IMR-90 (cell line): Measurements from ENCODE around the gene CHP1. TPM values are rescaled to one million over a fixed set of nuclear protein-coding genes. Genes with fewer than 3 reads are reported as not detected.

Experiments used
- ATAC-seq: fragments of 200-7000 bp; cut with Tn5 transposase; 2 replicates; pipeline ENCODE4 v1.9.1; 2020; ENCODE audit warnings: low read depth, mild to moderate bottlenecking, moderate library complexity
- BruUV-seq: library from RNA; stranded (reverse); fragments of 400-500 nt; replicated peaks from 2 replicates; lab custom pipeline; 2021; lab: Mats Ljungman, UMichigan
- CTCF ChIA-PET: fragments of 300-600 bp; formaldehyde crosslinking; extraction: SDS; loops from one replicate; lab custom pipeline; 2021; ENCODE audit warnings: antibody characterized with exemption; lab: Yijun Ruan, JAX
- POLR2A ChIA-PET: fragments of 300-600 bp; sonication (Branson Sonifier 250); formaldehyde crosslinking; loops from one replicate; lab custom pipeline; 2022; ENCODE audit warnings: antibody characterized with exemption; ENCODE audit not compliant: unreplicated experiment; lab: Charles Lee
- DNase-seq: peaks from one replicate; pipeline ENCODE4 v3.0.0; 2013
- H2AFZ ChIP-seq: replicated peaks from 2 replicates; pipeline ENCODE3; 2013; ENCODE audit warnings: low read length, mild to moderate bottlenecking; ENCODE audit not compliant: poor library complexity
- H2AK5ac ChIP-seq: 2 replicates; pipeline ENCODE4 v1.6.1; 2013; ENCODE audit warnings: low read depth, low read length, inconsistent platforms
- H2AK9ac ChIP-seq: replicated peaks from 2 replicates; pipeline ENCODE3; 2013; ENCODE audit warnings: mild to moderate bottlenecking, low read depth, low read length, moderate library complexity; ENCODE audit not compliant: poor library complexity
- H2BK120ac ChIP-seq: 2 replicates; pipeline ENCODE4 v1.6.1; 2013; ENCODE audit warnings: low read depth, low read length, inconsistent platforms
- H2BK15ac ChIP-seq: 3 replicates; pipeline ENCODE4 v1.6.1; 2013; ENCODE audit warnings: low read depth, low read length, inconsistent platforms
- H2BK20ac ChIP-seq: 2 replicates; pipeline ENCODE4 v1.6.1; 2013; ENCODE audit warnings: low read depth, mild to moderate bottlenecking, inconsistent platforms, low read length, moderate library complexity
- H2BK5ac ChIP-seq: 2 replicates; pipeline ENCODE4 v1.6.1; 2013; ENCODE audit warnings: mild to moderate bottlenecking, low read depth, low read length, inconsistent platforms; ENCODE audit not compliant: poor library complexity, severe bottlenecking
- H3K14ac ChIP-seq: replicated peaks from 2 replicates; pipeline ENCODE4 v1.6.1; 2013; ENCODE audit warnings: low read depth, low read length, inconsistent platforms
- H3K18ac ChIP-seq: 2 replicates; pipeline ENCODE4 v1.6.1; 2013; ENCODE audit warnings: low read depth, low read length, control low read depth
- H3K23ac ChIP-seq: 2 replicates; pipeline ENCODE4 v1.6.1; 2013; ENCODE audit warnings: low read depth, low read length, inconsistent platforms
- H3K27ac ChIP-seq: 2 replicates; pipeline ENCODE4 v1.5.1; 2013; ENCODE audit warnings: mild to moderate bottlenecking, control low read depth, low read length; ENCODE audit not compliant: insufficient read depth
- H3K27me3 ChIP-seq: 2 replicates; pipeline ENCODE4 v1.6.1; 2013; ENCODE audit warnings: low read length; ENCODE audit not compliant: control insufficient read depth, insufficient read depth
- H3K36me3 ChIP-seq: 2 replicates; pipeline ENCODE4 v1.6.1; 2013; ENCODE audit warnings: low read length, mixed read lengths; ENCODE audit not compliant: control insufficient read depth, insufficient read depth
- H3K4ac ChIP-seq: 2 replicates; pipeline ENCODE4 v1.6.1; 2013; ENCODE audit warnings: low read depth, low read length, inconsistent platforms
- H3K4me1 ChIP-seq: 2 replicates; pipeline ENCODE4 v1.6.1; 2013; ENCODE audit warnings: low read length, mixed read lengths; ENCODE audit not compliant: control insufficient read depth, insufficient read depth
- H3K4me2 ChIP-seq: 2 replicates; pipeline ENCODE4 v1.6.1; 2013; ENCODE audit warnings: low read depth, mild to moderate bottlenecking, control low read depth, low read length, moderate library complexity
- H3K4me3 ChIP-seq: 2 replicates; pipeline ENCODE4 v1.5.1; 2013; ENCODE audit warnings: low read depth, mild to moderate bottlenecking, control low read depth, low read length, moderate library complexity; ENCODE audit not compliant: insufficient read depth
- H3K56ac ChIP-seq: 2 replicates; pipeline ENCODE4 v1.6.1; 2013; ENCODE audit warnings: low read length, inconsistent platforms; ENCODE audit not compliant: insufficient read depth; ENCODE audit errors: extremely low read depth
- H3K79me1 ChIP-seq, 2 experiments: 2 replicates each; pipeline ENCODE4 v1.6.1; 2013; ENCODE audit warnings: low read length in 2 of 2, inconsistent platforms in 1 of 2, low read depth in 1 of 2
- H3K9ac ChIP-seq: 2 replicates; pipeline ENCODE4 v1.6.1; 2013; ENCODE audit warnings: low read depth, low read length, control low read depth
- H3K9me1 ChIP-seq: 2 replicates; pipeline ENCODE4 v1.6.1; 2013; ENCODE audit warnings: low read length, inconsistent platforms; ENCODE audit not compliant: insufficient read depth
- H3K9me3 ChIP-seq: 2 replicates; pipeline ENCODE4 v1.6.1; 2013; ENCODE audit warnings: low read length; ENCODE audit not compliant: control insufficient read depth, insufficient read depth
- H4K20me1 ChIP-seq: 2 replicates; pipeline ENCODE4 v1.6.1; 2013; ENCODE audit warnings: low read length, inconsistent platforms; ENCODE audit not compliant: insufficient read depth
- H4K5ac ChIP-seq: 2 replicates; pipeline ENCODE4 v1.6.1; 2013; ENCODE audit warnings: mild to moderate bottlenecking, low read depth, low read length, control low read depth
- H4K8ac ChIP-seq, 2 experiments: 2 replicates each; pipeline ENCODE4 v1.6.1; 2013; ENCODE audit warnings: low read depth in 2 of 2, low read length in 2 of 2, control low read depth in 1 of 2, inconsistent platforms in 1 of 2
- H4K91ac ChIP-seq: 2 replicates; pipeline ENCODE4 v1.6.1; 2013; ENCODE audit warnings: low read depth, low read length, inconsistent platforms; ENCODE audit not compliant: insufficient read depth
- BHLHE40 ChIP-seq: fragments of 150-350 bp; IDR thresholded peaks from 2 replicates; pipeline ENCODE4 v1.6.1; 2016; ENCODE audit warnings: mild to moderate bottlenecking, low read depth, low read length
- CEBPB ChIP-seq: IDR thresholded peaks from 2 replicates; pipeline ENCODE4 v1.6.1; 2012; ENCODE audit warnings: low read depth, low read length, improper control_type of control experiment
- CHD1 ChIP-seq: IDR thresholded peaks from 2 replicates; pipeline ENCODE4 v1.6.1; 2012; ENCODE audit warnings: low read depth, low read length, improper control_type of control experiment
- CTCF ChIP-seq: conservative IDR thresholded peaks from 2 replicates; pipeline ENCODE4 v1.5.1; 2012; ENCODE audit warnings: mild to moderate bottlenecking, low read depth, low read length, improper control_type of control experiment
- ELK1 ChIP-seq: fragments of 150-350 bp; IDR thresholded peaks from 2 replicates; pipeline ENCODE4 v1.6.1; 2016; ENCODE audit warnings: low read depth, mild to moderate bottlenecking, low read length, moderate library complexity, borderline replicate concordance
- FOS ChIP-seq: fragments of 150-350 bp; IDR thresholded peaks from 2 replicates; pipeline ENCODE4 v1.6.1; 2016; ENCODE audit warnings: low read depth, low read length
- MAFK ChIP-seq: IDR thresholded peaks from 2 replicates; pipeline ENCODE4 v1.6.1; 2012; ENCODE audit warnings: low read depth, low read length, improper control_type of control experiment
- MAZ ChIP-seq: IDR thresholded peaks from 2 replicates; pipeline ENCODE4 v1.6.1; 2012; ENCODE audit warnings: low read depth, mild to moderate bottlenecking, low read length, improper control_type of control experiment, moderate library complexity, borderline replicate concordance
- NFE2L2 ChIP-seq: fragments of 150-350 bp; IDR thresholded peaks from 2 replicates; pipeline ENCODE4 v1.6.1; 2016; ENCODE audit warnings: low read depth, mild to moderate bottlenecking, low read length
- POLR2A ChIP-seq: IDR thresholded peaks from 2 replicates; pipeline ENCODE4 v1.6.1; 2012; ENCODE audit warnings: mild to moderate bottlenecking, low read depth, low read length
- RCOR1 ChIP-seq: IDR thresholded peaks from 2 replicates; pipeline ENCODE4 v1.6.1; 2012; ENCODE audit warnings: mild to moderate bottlenecking, low read length, improper control_type of control experiment; ENCODE audit not compliant: insufficient replicate concordance
- RFX5 ChIP-seq: IDR thresholded peaks from 2 replicates; pipeline ENCODE4 v1.8.0; 2012; ENCODE audit warnings: low read depth, mild to moderate bottlenecking, low read length, moderate library complexity
- SMC3 ChIP-seq: fragments of 150-350 bp; IDR thresholded peaks from 2 replicates; pipeline ENCODE4 v1.6.1; 2016; ENCODE audit warnings: low read depth, mild to moderate bottlenecking, antibody characterized with exemption, low read length, moderate library complexity
- USF2 ChIP-seq: fragments of 150-350 bp; IDR thresholded peaks from 2 replicates; pipeline ENCODE4 v1.6.1; 2017; ENCODE audit warnings: mild to moderate bottlenecking, antibody characterized with exemption, low read length, low read depth
- WGBS, 2 experiments: methylation state at CpG; one replicate each; pipeline versions ENCODE4 v1.1.5 to v1.1.7; 2013; ENCODE audit warnings: missing lambda C conversion rate in 2 of 2; ENCODE audit not compliant: insufficient read length in 1 of 2; ENCODE audit errors: extremely low coverage in 2 of 2; 5-methylcytosine and 5-hydroxymethylcytosine counted together
- dilution Hi-C: fragments of 300-500 bp; cut with HindIII; formaldehyde crosslinking; loops from one replicate; pipeline ENCODE4 v1.14.3; 2018; ENCODE audit warnings: low sequenced_read_pairs; ENCODE audit not compliant: unreplicated experiment
- in situ Hi-C: fragments of 300-500 bp; cut with MboI; formaldehyde crosslinking; loops from 3 replicates; pipeline ENCODE4 v1.14.3; 2019; ENCODE audit warnings: low sequenced_read_pairs, inconsistent platforms, mixed read lengths
- intact Hi-C: fragments of 100-400 bp; cut with micrococcal nuclease; formaldehyde crosslinking; loops from 2 replicates; pipeline ENCODE4 v1.10.0; 2022
- polyA plus RNA-seq, 3 experiments: library from polyadenylated mRNA; depleted of rRNA; stranded (reverse); fragments of >200 nt; gene quantifications; 2 replicates each; pipeline ENCODE4 v1.2.3, GENCODE V29; 2012; ENCODE audit warnings: low replicate concordance in 1 of 3
- total RNA-seq: library from RNA; depleted of rRNA; stranded (reverse); fragments of >200 nt; gene quantifications from 2 replicates; pipeline ENCODE4 v1.2.3, GENCODE V29; 2012

CHP1 gene
- total and polyA plus RNA-seq, 2 of the 4 experiments (the other 2 are of a cell fraction) = 39.2 to 96.1 TPM

- Histone ChIP-seq H2AFZ (peak overlapping the region; percentile 94), H4K91ac (peak overlapping the region; percentile 50; the same call in 1 of the 2 replicates), H3K4me1 (peaks cover 10% of the 10 kb centered on the region), H4K20me1 (peaks cover 20% of the 10 kb centered on the region; the same call in 1 of the 2 replicates), H2AK5ac (no peak overlapping the region), H3K18ac (no peak overlapping the region; the same call in 1 of the 2 replicates), H4K8ac (peak overlapping the region; percentile 69 to 95), H3K36me3 (no peaks in the 10 kb centered on the region), H3K56ac (no peak overlapping the region), H3K9me3 (no peaks in the 10 kb centered on the region), H3K9me1 (peaks cover 13% of the 10 kb centered on the region), H3K4ac (peak overlapping the region; percentile 42; the same call in 1 of the 2 replicates), H3K14ac (peak overlapping the region; percentile 53; the same call in 1 of the 2 replicates), H2BK20ac (peak overlapping the region; percentile 6; the same call in 1 of the 2 replicates), H4K5ac (peak overlapping the region; percentile 51), H3K23ac (peak overlapping the region; percentile 14; the same call in 1 of the 2 replicates), H3K79me1 (peaks cover 19 to 37% of the 10 kb centered on the region in 2 experiments), H3K9ac (no peak overlapping the region), H3K27me3 (0 out of 2 replicates have a peak, but pooled peaks cover 1% of the 10 kb centered on the region), H3K4me3 (peak overlapping the region; percentile 47), H2BK15ac (no peak overlapping the region), H2AK9ac (peak overlapping the region; percentile 95), H3K27ac (no peak overlapping the region; the same call in 1 of the 2 replicates), H3K4me2 (peak overlapping the region; percentile 72), H2BK5ac (no peak overlapping the region), H2BK120ac (peak overlapping the region; percentile 96; the same call in 1 of the 2 replicates)
- BruUV-seq = no TSS peak
- POLR2A ChIA-PET = interaction anchor here (1.0 kb wide), 1 partner anchor 19 kb away, joined by 3 read pairs; no protein-coding TSS in a partner anchor
- DNase-seq (no peak), ATAC-seq (no peak)
- WGBS, 2 experiments = 37% methylated on average over 8 of the region's 10 CpGs; no CpG with 5 or more reads in 1 of the 2 experiments
- dilution Hi-C loops (no loop called here), in situ Hi-C loops (no loop called here), intact Hi-C loops (loop anchor here (5.0 to 10.0 kb wide), 2 partner anchors 102 to 185 kb away; partner anchors contain the start of genes NUSAP1, OIP5 and RTF1)
- CTCF ChIA-PET = no interaction called here
- TF ChIP-seq ELK1 (no peak), SMC3 (no peak), MAFK (no peak), MAZ (no peak), USF2 (no peak), BHLHE40 (no peak), POLR2A (no peak), CEBPB (no peak), FOS (no peak), CHD1 (no peak), RFX5 (no peak), RCOR1 (no peak), NFE2L2 (no peak), CTCF (no peak)
Measured at GRCh38 chr15:41230345-41230649, 771 bp upstream of the CHP1 start.
